SKM-1 treated with dmso at 0.1 percent for 144 hours (cell line): ENCODE results near the gene CHRNE.
"Not testable (repeated sequence)": the region's sequence is repeated elsewhere in the genome, so short reads cannot be mapped to it uniquely, and the experiment has no call there.

Experiments
- DNase-seq: peaks from one replicate; lab custom pipeline; 2025; ENCODE audit not compliant: unreplicated experiment; lab: John Stamatoyannopoulos, UW

Gene CHRNE

DNA sequence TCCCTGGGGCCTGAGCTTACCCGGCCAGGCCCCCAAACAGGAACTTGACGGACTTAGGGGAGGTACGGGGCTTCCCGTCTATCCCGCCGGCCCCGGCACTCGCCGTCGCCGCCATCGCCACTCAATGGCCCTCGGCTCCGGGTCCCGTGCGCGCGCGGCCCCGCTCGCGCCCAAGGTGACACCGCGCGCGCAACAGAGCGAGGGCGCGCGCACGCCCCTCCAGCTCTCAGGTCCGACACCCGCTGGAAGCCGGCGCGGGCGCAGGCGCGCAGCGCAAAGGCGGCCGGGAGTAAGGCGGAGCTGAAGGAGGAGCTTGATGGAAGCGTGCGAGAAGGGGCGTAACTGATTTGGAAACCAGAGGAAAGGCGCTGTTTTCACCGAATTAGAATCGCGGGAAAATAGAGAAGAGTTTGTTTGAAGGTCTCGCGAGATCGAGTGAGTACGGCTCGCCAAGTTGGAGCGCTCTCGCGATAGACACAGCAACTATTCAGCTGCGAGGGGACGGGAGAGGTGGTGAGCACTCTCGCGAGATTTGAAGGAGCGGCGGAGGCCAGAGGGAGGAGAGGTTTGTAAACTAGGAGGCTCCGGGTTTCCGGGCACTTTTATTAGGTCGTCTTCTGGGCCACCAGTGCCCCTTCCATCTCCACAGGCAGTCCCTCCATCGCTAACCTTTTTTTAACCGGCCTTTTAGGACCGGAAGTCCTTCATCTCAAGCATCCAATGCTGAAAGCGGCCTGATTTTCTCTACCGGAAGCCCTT lies 37.1 kb upstream of the CHRNE start, which contains the start of the genes RNF167 and SLC25A11:
Gene RNF167, plus strand, starts transcription at position 473 of the 759 bp plus-strand sequence. CDS start 642 bp downstream, outside the sequence.
Gene SLC25A11, minus strand, starts transcription at position 251 of the 759 bp plus-strand sequence. Its CDS starts 136 bp downstream, at position 115.
- peak; percentile 93 for DNase-seq

DNA sequence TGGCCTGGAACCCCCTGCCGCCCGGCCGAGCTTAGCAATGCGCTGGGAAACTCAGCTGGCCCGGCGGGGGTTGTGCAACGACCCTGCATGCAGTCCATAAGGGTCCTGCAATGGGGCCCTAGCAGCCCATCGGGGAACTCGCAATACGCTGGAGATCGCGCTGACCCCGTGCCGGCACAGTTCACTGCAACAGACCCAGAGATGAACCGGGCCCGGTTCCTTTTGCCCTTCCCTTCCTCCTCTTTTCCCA lies 36.6 kb upstream of the CHRNE start:
- no peak for DNase-seq

DNA sequence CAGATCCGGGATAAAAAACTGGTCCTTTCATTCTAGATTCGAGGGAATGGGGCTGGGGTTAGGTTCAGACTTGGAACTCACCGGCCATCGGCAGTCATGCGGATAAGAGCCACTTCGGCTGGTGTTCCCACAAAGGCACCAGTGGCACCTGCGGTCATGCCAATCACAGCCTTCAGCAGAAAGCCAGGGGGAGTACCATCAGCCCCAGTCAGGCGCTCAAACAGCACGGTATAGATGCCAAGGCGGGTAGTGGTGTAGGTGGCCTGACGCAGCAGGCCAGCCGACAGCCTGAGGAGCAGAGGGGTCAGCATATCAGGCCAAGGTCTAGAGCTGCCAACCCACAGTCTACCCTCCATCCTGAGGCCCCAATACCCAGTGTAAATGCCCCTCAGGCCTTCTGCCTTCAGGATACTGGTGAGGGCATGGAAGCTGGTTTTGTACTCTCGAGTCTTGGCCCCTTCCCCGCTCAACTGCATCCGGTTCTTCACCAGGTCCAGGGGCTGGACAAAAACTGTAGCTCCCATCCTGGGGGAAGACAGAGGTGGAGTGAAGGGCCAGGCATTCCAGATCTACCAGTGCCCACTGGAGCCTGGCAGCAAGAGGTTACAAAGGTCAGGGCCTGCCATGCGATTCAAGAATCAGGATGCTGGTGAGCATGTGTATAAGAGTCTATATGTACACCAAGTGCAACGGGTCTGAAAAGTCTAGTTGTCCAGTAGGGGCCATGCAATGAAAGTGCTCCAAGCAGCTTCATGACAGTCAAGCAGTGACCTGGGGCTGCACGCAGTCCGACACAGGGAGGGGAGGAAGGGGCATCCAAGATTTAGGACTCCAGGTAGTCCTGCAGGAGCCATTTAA lies 36.0 kb upstream of the CHRNE start:
- no peak for DNase-seq

DNA sequence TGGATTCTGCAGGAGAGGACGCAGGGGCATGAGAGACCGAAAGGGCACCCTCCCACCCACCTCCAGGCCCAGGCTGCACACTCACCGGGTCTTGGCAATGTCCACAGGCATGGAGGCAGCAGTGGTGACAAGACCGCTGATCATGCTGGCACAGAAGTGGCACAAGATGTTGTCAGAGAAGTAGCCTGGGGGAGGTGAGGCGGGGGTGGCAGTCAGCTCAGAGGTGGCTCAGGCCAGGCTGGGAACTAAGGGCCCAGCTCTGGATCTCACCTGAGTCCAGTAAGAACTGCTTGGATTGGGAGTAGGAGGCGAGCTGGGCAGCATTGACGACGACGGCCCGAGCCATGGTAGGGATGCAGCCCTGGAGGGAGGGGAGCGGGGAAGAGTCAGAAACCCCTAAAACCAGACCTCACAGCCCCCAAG lies 35.2 kb upstream of the CHRNE start:
- DNase-seq, result no peak

DNA sequence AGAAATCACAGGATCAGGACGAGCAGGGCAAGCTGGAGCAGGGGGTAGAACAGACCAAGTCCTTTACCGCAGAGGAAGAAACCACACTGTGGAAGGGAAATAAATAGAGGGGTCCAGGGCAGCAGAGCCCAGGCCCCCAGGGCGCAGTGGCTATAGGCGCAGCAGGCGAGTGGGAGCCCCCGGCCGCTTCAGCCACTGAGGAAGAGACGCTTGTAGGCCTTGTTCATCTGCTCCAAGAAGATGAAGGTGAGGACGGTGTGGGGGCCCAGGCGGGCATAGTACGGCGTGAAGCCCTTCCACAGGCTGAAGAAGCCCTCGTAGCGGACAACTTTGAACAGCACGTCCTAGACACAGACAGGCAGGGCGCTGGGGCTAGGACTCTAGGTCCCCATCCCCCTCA lies 34.7 kb upstream of the CHRNE start:
- DNase-seq, result no peak

DNA sequence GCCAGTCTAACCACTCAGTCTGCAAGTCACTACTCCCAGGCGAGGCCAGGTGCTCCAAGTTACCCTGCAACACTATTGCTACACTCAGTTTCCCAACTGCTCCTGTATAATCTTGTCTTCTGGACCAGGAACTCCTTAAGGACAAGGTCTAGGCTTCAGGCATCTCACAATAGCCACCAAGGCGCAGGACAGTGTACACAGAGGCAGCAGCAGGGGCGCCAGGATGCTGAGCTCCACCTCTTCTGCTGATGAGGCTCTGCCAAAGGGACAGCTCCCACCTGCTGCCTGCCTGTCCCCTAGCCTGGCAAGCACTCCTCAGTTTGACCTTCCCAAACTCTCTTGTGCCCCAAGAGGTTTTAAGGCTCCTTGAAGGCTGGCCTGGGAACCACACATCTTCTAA lies 33.5 kb upstream of the CHRNE start:
- no peak for DNase-seq

DNA sequence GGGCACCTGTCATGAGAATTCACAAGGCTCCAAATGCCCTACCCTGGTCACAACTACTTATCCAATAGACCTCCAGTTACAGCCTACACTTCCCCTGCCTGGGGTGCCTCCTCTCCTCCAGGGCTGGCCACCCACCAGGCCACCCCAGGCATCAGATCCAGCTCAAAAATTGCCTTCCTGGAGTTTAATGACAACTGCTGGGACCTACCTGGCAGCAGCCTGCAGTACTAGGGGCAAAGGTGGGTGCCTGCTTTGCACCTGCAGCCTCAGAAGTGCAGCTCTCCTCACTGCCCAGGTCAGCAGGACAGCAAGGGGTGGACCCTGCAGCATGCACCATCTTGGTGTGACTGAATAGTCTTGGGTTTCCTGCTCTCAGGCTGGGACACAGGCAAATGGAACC lies 32.8 kb upstream of the CHRNE start:
- no peak for DNase-seq

DNA sequence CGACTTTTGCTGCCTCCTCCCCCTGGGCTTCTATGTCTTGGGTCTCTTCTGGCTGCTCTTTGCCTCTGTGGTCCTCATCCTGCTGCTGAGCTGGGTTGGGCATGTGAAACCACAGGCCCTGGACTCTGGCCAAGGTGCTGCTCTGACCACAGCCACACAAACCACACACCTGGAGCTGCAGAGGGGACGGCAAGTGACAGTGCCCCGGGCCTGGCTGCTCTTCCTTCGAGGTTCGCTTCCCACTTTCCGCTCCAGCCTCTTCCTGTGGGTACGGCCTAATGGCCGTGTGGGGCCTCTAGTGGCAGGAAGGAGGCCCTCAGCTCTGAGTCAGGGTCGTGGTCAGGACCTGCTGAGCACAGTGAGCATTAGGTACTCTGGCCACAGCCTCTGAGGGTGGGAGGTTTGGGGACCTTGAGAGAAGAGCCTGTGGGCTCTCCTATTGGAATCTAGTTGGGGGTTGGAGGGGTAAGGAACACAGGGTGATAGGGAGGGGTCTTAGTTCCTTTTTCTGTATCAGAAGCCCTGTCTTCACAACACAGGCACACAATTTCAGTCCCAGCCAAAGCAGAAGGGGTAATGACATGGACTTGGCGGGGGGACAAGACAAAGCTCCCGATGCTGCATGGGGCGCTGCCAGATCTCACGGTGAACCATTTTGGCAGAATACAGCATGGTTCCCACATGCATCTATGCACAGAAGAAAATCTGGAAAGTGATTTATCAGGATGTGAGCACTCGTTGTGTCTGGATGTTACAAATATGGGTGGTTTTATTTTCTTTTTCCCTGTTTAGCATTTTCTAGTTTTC lies 31.5 kb upstream of the CHRNE start:
- peak; percentile 32 for DNase-seq

DNA sequence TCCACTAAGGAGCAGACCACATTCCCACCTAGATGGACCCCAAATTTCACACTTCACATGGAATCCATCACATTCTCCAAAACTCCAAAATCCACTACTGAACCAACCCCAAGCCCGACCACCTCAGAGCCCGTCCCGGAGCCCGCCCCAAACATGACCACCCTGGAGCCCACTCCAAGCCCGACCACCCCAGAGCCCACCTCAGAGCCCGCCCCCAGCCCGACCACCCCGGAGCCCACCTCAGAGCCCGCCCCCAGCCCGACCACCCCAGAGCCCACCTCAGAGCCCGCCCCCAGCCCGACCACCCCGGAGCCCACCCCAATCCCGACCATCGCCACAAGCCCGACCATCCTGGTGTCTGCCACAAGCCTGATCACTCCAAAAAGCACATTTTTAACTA lies 30.7 kb upstream of the CHRNE start:
- no peak for DNase-seq

DNA sequence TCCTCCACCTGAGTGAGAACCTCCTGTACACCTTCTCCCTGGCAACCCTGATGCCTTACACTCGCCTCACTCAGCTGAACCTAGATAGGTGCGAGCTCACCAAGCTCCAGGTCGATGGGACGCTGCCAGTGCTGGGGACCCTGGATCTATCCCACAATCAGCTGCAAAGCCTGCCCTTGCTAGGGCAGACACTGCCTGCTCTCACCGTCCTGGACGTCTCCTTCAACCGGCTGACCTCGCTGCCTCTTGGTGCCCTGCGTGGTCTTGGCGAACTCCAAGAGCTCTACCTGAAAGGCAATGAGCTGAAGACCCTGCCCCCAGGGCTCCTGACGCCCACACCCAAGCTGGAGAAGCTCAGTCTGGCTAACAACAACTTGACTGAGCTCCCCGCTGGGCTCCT lies 29.9 kb upstream of the CHRNE start:
- no peak for DNase-seq

DNA sequence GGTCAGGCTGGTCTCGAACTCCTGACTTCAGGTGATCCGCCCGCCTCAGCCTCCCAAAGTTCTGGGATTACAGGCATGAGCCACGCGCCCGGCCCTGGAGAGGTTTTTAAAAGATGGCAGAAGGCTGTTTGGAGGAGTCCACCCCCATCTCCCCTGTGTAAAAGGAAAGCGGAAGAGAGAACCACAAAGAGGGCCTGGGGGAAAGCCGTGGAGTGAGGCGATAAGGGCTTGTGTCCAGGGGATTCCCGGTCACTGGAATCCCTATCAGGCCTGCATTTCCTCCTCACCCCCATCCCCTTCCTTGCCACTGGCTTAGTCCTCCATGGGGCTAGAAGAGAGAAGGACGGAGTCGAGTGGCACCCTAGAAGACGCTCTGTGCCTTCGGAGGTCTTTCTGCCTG lies 29.1 kb upstream of the CHRNE start, which contains the start of gene GP1BA:
Gene GP1BA, plus strand, starts transcription at position 315 of the 400 bp plus-strand sequence. CDS start 328 bp downstream, outside the sequence.
- DNase-seq, result no peak

DNA sequence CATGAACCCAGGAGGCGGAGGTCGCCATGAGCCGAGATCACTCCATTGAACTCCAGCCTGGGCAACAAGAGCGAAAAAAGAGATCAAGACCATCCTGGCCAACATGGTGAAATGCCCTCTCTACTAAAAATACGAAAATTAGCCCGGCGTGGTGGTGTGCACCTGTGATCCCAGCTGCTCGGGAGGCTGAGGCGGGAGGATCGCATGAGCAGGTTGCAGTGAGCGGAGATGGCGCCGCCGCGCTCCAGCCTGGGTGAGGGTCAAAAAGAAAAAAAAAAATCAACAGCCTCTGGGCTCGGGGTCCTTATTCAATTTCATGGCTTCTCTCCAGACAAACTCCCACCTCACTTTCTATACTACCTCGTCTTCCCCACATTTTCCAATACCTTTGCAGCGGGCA lies 26.0 kb upstream of the CHRNE start:
- no peak for DNase-seq

DNA sequence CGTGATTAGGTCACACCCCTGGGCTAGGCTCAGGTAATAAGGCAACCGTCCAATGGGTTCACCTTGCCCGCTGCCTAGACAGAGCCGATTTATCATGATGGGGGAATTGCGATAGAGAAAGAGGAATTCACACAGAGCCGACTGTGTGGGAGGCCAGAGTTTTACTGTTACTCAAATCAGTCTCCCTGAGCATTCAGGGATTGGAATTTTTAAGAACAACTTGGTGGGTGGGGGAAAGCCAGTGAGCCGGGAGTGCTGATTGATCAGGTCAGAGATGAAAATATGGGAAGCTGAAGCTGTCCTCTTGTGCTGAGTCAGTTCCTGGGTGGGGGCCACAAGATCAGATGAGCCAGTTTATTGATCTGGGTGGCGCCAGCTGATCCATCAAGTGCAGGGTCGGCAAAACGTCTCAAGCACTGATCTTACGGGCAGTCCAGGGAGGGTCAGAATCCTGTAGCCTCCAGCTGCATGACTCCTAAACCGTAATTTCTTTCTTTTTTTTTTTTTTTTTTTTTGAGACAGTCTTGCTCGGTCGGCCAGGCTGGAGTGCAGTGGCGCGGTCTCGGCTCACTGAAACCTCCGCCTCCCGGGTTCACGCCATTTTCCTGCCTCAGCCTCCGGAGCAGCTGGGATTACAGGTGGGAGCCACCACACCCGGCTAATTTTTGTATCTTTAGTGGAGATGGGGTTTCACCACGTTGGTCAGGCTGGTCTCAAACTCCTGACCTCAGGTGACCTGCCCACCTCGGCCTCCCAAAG lies 23.9 kb upstream of the CHRNE start:
- not testable (repeated sequence) for DNase-seq

DNA sequence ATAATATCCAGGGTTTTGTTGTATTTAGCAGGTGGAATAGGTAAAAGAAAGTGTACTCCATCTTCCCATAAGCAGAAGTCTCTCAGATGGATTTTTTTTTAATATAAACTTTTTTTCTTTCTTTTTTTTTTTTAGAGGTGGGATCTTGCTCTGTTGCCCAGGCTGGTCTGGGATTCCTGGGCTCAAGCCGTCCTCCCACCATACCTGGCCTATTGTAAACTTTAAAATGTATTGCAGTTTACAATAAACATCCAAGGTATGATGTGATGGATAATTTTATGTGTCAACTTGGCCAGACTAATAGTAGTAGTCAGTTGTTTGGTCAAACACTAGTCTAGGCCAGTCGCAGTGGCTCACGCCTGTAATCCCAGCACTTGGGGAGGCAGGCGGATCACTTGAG lies 18.4 kb upstream of the CHRNE start:
- DNase-seq, result no peak

DNA sequence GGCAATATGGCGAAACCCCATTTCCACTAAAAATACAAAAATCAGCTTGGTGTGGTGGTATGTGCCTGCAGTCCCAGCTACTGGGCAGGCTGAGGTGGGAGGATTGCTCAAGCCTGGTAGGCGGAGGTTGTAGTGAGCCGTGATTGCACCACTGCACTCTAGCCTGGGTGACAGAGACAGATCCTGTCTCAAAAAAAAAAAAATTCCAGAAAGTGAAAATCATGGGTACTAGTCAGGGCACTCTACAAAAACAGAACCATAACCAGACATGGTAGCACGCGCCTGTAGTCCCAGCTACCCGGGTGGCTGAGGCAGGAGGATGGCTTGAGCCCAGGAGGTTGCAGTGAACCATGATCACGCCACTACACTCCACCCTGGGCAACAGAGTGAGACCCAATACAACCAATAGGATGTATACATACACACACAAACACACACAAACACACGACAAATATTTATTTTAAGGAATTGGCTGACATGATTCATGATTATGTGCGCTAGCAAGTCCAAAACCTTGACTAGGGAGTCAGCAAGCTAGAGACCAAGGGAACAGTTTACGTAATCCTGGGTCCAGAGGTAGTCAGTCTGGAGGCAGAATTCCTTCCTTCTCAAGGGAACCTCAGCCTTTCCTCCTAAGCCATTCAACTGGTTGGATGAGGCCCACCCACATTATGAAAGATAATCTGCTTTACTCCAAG lies 17.6 kb upstream of the CHRNE start:
- DNase-seq, result peak; percentile 1

DNA sequence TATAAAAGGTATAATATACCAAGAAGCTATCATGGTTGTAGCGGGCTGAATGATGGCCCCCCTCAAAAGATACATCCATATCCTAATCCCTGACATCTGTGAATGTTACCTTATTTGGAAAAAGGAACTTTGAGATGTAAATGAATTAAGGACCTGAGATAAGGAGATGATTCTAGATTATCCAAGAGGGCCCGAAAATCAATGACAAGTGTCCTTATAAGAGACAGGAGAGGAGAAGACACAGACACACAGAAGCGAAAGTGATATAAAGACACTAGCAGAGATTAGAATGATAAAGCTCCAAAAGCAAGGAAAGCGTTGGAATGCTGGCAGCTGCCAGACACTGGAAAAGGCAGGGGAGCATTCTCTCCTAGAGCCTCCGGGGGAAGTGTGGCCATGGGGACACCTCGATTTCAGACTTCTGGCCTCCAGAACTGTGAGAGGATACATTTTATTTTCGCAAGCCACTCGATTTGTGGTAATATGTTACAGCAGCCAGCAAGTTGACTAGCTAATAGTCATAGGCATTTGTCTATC lies 16.7 kb upstream of the CHRNE start:
- DNase-seq, result no peak

DNA sequence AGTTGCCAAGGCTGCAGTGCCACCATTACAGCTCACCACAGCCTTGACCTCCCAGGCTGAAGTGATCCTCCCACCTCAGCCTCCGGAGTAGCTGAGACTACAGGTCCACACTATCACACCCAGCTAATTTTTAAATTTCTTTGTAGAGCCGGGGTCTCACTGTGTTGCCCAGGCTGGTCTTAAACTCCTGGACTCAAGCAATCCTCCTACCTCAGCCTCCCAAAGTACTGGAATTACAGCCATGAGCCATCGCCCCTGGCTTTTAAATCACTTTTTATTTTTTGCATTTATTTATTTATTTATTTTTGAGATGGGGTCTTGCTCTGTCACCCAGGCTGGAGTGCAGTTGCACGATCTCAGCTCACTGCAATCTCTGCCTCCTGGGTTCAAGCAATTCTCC lies 11.7 kb upstream of the CHRNE start:
- DNase-seq, result not testable (repeated sequence)

DNA sequence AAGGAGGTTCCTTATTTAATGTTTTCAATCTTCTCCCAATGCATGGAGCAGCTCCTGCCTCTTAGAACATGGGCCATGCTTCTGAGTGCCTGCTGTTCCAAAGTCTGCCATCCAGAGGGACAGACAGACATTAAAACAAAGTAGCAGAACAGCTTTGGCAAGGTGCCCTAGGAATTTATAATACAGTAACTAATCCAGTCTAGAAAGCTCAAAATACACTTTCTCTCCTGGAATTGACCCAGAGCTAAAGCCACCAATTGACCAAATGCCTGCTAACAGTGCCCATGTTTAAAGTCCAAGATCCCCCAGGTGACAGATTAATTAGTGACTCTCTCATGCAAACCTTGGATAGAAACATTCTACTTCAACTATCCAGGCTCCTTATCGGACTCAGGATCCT lies 11.1 kb upstream of the CHRNE start:
- DNase-seq, result no peak

DNA sequence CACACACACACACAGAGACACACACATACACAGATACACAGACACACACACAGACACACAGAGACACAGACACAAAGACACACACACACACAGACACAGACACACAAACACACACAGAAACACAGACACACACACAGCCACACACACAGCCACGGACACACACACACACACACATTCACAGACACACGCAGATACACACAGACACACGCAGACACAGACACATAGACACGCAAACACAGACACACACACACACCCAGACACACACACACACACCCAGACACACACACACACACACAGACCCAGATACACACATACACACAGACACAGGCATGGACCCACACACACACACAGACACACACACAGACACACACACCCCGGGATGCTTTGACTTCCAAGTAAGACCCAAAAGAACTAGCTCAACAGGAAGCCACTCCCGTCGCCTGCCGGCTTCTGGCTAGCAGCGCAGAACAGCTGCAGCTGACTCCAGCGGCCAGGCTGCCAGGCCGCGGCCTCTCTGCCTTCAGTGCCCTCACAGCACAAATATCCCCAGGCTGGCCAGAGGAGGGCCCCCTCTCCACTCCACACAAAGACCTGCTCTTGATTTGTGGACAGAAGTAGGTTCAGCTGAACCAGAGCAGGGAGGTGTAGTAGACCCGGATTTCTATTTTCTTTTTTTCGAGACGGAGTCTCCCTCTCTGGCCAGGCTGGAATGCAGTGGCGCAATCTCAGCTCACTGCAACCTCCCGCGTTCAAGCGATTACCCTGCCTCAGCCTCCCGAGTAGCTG lies 6.0 kb upstream of the CHRNE start:
- DNase-seq, result peak; percentile 65
